ENCODE measurements around the gene CC2D2A. TPM values are rescaled to one million over a fixed set of nuclear protein-coding genes. Genes with fewer than 3 reads are reported as not detected.

CC2D2A gene
- total RNA-seq, 1 donor from 2014 or later = 26.2 TPM

DNA sequence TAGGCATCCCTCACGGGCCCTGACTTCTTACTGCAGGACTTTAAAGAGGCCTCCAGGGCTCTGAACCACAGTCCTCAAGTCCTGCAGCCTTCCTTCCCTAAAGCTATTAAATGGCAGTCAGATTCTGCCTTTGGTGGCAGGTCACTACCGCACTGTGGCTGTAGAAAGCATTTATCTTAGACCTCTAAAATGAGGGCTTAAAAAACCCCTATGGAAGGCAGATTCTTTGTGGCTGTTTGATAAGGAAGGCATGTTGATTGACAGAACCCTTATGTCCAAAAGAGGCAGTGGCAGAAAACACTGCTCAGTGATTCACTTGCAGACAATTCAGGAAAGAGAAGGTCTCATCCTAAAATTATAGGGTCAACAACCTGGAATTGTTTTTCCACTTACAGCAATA, 106.3 kb downstream of the CC2D2A start:
- H3K36me3 Mint-ChIP-seq (ENCODE audit: low read depth) = no peaks in the 10 kb centered on the region
- no peak overlapping the region for H3K4me3 Mint-ChIP-seq
- TF ChIP-seq, protein P1, sequence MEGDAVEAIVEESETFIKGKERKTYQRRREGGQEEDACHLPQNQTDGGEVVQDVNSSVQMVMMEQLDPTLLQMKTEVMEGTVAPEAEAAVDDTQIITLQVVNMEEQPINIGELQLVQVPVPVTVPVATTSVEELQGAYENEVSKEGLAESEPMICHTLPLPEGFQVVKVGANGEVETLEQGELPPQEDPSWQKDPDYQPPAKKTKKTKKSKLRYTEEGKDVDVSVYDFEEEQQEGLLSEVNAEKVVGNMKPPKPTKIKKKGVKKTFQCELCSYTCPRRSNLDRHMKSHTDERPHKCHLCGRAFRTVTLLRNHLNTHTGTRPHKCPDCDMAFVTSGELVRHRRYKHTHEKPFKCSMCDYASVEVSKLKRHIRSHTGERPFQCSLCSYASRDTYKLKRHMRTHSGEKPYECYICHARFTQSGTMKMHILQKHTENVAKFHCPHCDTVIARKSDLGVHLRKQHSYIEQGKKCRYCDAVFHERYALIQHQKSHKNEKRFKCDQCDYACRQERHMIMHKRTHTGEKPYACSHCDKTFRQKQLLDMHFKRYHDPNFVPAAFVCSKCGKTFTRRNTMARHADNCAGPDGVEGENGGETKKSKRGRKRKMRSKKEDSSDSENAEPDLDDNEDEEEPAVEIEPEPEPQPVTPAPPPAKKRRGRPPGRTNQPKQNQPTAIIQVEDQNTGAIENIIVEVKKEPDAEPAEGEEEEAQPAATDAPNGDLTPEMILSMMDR (conservative IDR thresholded peaks at IDR 0.05) = no peak
- DNase-seq (ENCODE audit: low read depth, low spot score) = no peak
- no peak overlapping the region for H3K27ac Mint-ChIP-seq (ENCODE audit: unreplicated experiment)
- no peaks in the 10 kb centered on the region for H3K4me1 Mint-ChIP-seq
- no peaks in the 10 kb centered on the region for H3K27me3 Mint-ChIP-seq (ENCODE audit: low read depth)
- H3K9me3 Mint-ChIP-seq = no peaks in the 10 kb centered on the region

DNA sequence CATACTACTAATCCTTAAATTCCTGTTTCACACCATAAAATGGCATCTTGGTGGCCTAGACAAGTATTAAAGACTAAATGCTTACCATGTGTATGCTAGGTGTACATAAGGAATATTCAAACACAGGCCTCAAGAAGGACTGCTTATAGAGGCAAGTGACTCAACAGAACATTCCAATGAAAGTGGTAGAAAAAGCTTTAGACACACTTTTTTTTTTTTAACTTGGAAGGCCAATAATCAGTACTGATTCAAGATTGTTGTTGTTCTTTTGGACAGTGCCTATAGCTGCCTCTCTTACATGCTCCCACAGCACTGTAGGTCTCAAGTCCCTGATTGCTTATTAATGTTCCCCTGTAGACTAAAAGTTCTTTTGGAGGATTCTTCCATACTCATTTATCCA, 107.8 kb downstream of the CC2D2A start:
- DNase-seq (ENCODE audit: low read depth, low spot score) = no peak
- Mint-ChIP-seq H3K36me3 (ENCODE audit: low read depth) (peaks cover 12% of the 10 kb centered on the region), H3K4me3 (no peak overlapping the region), H3K4me1 (no peaks in the 10 kb centered on the region), H3K9me3 (no peaks in the 10 kb centered on the region), H3K27ac (ENCODE audit: unreplicated experiment) (no peak overlapping the region), H3K27me3 (ENCODE audit: low read depth) (no peaks in the 10 kb centered on the region)
- TF ChIP-seq, protein P1 (conservative IDR thresholded peaks at IDR 0.05) = no peak

DNA sequence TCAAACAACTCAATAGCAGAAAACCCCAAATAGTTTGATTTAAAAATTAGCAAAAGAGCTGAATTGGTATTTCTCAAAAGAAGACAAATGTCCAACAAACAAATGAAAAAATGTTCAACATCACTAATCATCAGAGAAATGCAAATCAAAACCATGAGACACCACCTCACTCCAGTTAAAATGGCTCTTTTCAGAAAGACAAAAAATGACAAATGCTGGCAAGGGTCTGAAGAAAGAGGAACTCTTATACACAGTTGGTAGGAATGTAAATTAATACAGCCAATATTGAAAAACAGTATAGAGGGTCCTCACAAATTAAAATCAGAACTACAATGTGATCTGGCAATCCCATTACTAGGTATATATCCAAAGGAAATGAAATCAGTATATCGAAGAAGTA, 115.1 kb downstream of the CC2D2A start:
- no peaks in the 10 kb centered on the region for H3K4me1 Mint-ChIP-seq
- H3K27me3 Mint-ChIP-seq (ENCODE audit: low read depth) = no peaks in the 10 kb centered on the region
- TF ChIP-seq, protein P1 (conservative IDR thresholded peaks at IDR 0.05) = no peak
- no peak for DNase-seq (ENCODE audit: low read depth, low spot score)
- H3K36me3 Mint-ChIP-seq (ENCODE audit: low read depth) = peaks cover 43% of the 10 kb centered on the region
- H3K4me3 Mint-ChIP-seq = no peak overlapping the region
- no peak overlapping the region for H3K27ac Mint-ChIP-seq (ENCODE audit: unreplicated experiment)
- H3K9me3 Mint-ChIP-seq = peaks cover 11% of the 10 kb centered on the region

DNA sequence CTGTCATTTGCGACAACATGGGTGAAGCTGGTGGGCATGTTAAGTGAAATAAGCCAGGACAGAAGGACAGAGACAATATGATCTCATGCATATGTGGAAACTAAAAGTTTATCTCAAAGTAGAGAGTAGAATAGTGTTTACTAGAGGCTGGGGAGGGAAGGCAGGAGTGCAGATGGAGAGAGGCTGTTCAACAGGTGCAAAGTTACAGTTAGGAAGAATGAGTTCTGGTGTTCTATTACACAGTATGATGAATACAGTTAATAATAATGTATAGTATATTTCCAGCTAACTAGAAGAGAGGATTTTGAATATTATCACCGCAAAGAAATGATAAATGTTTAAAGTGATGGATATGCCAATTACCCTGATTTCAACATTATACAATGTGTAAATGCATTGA, 115.6 kb downstream of the CC2D2A start:
- peaks cover 11% of the 10 kb centered on the region for H3K9me3 Mint-ChIP-seq
- H3K4me1 Mint-ChIP-seq = no peaks in the 10 kb centered on the region
- no peaks in the 10 kb centered on the region for H3K27me3 Mint-ChIP-seq (ENCODE audit: low read depth)
- TF ChIP-seq, protein P1 (conservative IDR thresholded peaks at IDR 0.05) = no peak
- no peak overlapping the region for H3K27ac Mint-ChIP-seq (ENCODE audit: unreplicated experiment)
- H3K36me3 Mint-ChIP-seq (ENCODE audit: low read depth) = peaks cover 43% of the 10 kb centered on the region
- H3K4me3 Mint-ChIP-seq = no peak overlapping the region
- no peak for DNase-seq (ENCODE audit: low read depth, low spot score)

DNA sequence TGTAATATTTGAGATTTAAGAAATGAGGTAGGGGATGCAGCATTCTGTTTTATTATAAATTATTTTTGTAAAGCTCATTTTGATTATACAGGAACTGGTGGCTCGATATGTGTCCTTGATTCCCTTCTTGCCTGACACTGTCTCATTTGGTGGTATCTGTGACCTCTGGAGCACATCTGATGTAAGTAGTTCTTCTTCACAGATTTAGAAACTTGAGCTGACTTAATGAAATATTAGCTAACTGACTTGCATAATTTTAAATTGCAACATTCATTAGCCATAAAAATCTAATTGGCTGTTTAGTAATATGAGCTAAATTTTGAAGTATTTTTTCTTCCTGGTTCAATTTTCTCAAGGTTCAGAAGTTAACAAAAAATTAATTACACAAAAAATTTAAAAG, 116.4 kb downstream of the CC2D2A start:
- peaks cover 43% of the 10 kb centered on the region for H3K36me3 Mint-ChIP-seq (ENCODE audit: low read depth)
- H3K4me1 Mint-ChIP-seq = no peaks in the 10 kb centered on the region
- no peak for DNase-seq (ENCODE audit: low read depth, low spot score)
- H3K9me3 Mint-ChIP-seq = peaks cover 11% of the 10 kb centered on the region
- TF ChIP-seq, protein P1 (conservative IDR thresholded peaks at IDR 0.05) = no peak
- H3K4me3 Mint-ChIP-seq = no peak overlapping the region
- no peaks in the 10 kb centered on the region for H3K27me3 Mint-ChIP-seq (ENCODE audit: low read depth)
- no peak overlapping the region for H3K27ac Mint-ChIP-seq (ENCODE audit: unreplicated experiment)

DNA sequence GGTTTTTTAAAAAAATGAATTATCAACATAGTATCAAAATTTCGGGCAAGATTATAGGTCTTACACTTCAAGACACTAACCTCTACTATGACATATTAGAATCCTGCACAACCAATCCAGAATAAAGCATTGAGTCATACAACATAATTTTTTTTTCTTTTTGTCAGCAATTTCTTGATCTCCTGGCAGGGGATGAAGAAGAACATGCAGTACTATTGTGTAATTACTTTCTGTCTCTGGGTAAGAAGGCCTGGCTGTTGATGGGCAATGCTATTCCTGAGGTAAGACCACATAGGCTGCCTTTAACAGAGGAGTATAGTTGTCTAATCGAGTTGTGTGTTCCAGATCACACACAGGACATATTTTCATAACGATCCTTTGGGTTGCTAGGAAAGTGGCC, 118.0 kb downstream of the CC2D2A start:
- H3K4me1 Mint-ChIP-seq = no peaks in the 10 kb centered on the region

More for the DNA sequence above, 118.0 kb downstream of the CC2D2A start:
- Mint-ChIP-seq H3K9me3 (peaks cover 11% of the 10 kb centered on the region), H3K36me3 (ENCODE audit: low read depth) (peaks cover 30% of the 10 kb centered on the region), H3K27me3 (ENCODE audit: low read depth) (no peaks in the 10 kb centered on the region), H3K27ac (ENCODE audit: unreplicated experiment) (no peak overlapping the region), H3K4me3 (no peak overlapping the region)
- TF ChIP-seq, protein P1 (conservative IDR thresholded peaks at IDR 0.05) = no peak
- DNase-seq (ENCODE audit: low read depth, low spot score) = no peak

Data from neural crest cell (in vitro differentiated cells).